Fibroblast of gingiva (primary cell): ENCODE measurements around the gene PPP1R14C.

Experiments
- DNase-seq: peaks from one replicate; pipeline ENCODE4 v3.0.0-alpha.2; 2011; ENCODE audit warnings: low read depth

The PPP1R14C gene

DNA sequence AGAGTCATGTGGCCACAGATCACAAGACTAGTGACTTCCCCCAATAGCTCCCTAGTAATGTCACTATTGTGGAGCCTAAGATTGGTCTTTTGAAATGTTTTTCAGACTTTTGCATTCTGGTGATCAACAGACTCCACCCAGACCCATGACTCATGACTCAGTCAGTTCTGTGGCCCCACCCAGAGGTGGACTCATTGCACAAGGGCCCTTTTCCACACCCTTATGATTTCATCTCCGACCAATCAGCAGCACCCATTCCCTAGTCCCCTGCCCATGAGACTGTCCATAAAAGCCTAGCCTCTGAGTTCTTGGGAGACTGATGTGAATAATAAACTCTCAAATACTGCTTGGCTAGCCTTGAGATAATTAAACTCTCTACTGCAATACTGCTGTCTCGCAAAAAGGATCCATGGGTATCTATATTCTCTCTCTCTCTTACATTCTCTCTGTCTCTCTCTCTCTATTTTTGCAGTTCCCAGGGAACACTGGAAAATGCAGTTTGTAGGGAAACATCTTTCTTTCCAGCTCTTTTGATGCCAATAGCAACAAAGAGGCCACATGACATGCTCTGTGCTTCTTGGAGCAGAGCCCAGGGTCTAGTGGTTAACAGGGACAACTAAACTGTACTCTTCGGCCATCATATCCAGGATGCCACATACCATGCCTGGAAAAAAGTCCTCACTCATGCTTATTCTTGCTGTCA lies 154.6 kb downstream of the PPP1R14C start:
- DNase-seq = peak; percentile 15

DNA sequence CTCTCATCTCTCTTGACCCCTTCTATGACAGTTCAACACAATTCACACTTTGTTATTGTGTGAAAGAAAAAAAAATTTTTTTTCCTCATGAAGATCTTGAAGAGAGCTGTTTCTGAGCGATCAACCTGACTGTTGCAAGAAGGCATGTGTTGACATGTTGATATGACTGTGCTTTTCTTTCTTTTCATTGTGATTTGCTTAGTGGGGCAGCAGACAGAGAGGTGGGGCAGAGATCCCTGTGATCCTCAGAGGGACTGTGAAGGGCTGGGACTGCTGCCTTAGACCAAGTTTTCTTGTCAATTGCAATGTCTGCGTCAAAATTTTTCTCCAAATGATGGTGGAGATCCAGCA lies 155.2 kb downstream of the PPP1R14C start:
- no peak for DNase-seq

DNA sequence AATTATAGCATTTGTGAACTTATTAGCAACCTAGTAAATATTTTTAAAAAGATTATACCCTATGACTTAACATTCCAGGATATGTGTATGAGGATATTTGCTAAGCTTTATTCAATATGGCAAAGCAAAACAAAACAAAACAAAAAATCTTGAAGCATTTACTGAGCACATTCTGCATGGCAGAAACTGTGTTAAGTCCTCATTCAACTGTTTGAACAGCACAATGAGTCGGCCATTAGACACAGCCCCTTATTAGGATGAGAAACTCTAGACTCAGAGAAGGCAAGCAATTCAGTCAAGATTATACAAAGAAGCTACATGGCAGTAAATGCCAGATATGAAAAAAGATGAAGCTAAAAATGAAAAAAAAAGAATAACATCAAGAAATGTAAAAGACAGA lies 155.8 kb downstream of the PPP1R14C start:
- DNase-seq = no peak
